Activated CD4-positive, alpha-beta T cell treated with anti-CD3 and anti-CD28 coated beads for 36 hours (primary cell): ENCODE measurements around the gene JAK1. TPM values are rescaled to one million over a fixed set of nuclear protein-coding genes. Genes with fewer than 3 reads are reported as not detected.

Source experiments
- ATAC-seq: fragments of 200-7000 bp; cut with Tn5 transposase; one replicate; pipeline ENCODE4 v1.10.0; 2021; ENCODE audit warnings: mild to moderate bottlenecking, moderate library complexity
- CTCF ChIA-PET: fragments of 350-600 bp; sonication (Branson Sonifier 250); formaldehyde crosslinking; loops from one replicate; lab custom pipeline; 2021; ENCODE audit warnings: antibody characterized with exemption; lab: Charles Lee
- POLR2A ChIA-PET: fragments of 350-600 bp; sonication (Branson Sonifier 250); formaldehyde crosslinking; loops from one replicate; lab custom pipeline; 2021; ENCODE audit warnings: antibody characterized with exemption, inconsistent platforms; lab: Charles Lee
- DNase-seq: peaks from one replicate; pipeline ENCODE4 v3.0.0-alpha.2; 2020
- H3K27ac Mint-ChIP-seq: one replicate; pipeline ENCODE4 v1.8.0; 2021; ENCODE audit warnings: mixed read lengths
- H3K27me3 Mint-ChIP-seq: one replicate; pipeline ENCODE4 v1.8.0; 2021; ENCODE audit warnings: mixed read lengths
- H3K36me3 Mint-ChIP-seq: one replicate; pipeline ENCODE4 v1.8.0; 2021; ENCODE audit warnings: low read depth, mixed read lengths
- H3K4me1 Mint-ChIP-seq: one replicate; pipeline ENCODE4 v1.8.0; 2021; ENCODE audit warnings: mixed read lengths
- H3K4me3 Mint-ChIP-seq: one replicate; pipeline ENCODE4 v1.8.0; 2021; ENCODE audit warnings: mild to moderate bottlenecking, moderate library complexity, mixed read lengths
- H3K9me3 Mint-ChIP-seq: one replicate; pipeline ENCODE4 v1.8.0; 2021; ENCODE audit warnings: low read depth, mixed read lengths
- intact Hi-C, 2 experiments: fragments of 100-400 bp; cut with DNase I in 1 of 2; cut with micrococcal nuclease in 1 of 2; formaldehyde crosslinking; loops; one replicate each; pipeline versions ENCODE4 v1.14.2 to v1.15.1; 2022 to 2024; cut with DNase I, micrococcal nuclease
- total RNA-seq, 2 experiments: library from RNA; stranded (reverse); gene quantifications; one replicate each; pipeline ENCODE4 v1.2.3, GENCODE V29; 2021

JAK1 gene
- total RNA-seq, 2 experiments from 2014 or later = 100 to 114 TPM

DNA sequence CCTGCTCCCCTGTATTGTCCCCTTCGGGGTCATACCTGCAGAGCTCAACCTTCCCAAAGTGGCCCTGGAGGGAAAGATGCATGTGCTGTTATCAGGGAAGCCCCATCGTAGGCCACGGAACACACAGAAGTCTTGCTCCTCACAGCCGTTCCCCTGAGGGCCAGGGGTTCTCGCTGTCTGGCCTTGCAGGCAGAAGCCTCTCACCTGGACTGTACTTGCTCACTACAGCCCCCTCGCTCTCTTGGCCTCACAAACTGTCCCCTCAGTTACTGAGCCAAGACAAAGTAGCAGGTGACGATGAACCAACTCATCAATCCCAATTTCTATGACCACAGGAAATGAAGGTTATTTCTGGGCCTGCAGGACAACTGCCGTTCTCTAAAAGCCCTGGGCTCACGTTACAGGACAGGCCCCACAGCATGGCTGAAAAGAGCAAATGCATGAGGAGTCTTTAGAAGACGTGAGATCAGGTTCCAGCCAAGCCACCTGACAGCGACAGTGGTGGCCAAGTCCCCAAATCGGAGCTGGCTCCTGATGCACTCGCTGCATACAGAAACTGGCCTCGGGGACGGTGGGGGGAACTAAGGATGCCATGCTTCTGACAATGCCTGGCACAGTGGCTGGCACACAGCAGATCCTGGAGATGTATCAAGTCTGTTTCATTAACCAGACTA lies 126.5 kb downstream of the JAK1 start:
- intact Hi-C loops = no loop called here
- CTCF ChIA-PET = interaction anchor here (0.8 kb wide), 1 partner anchor 14 kb away, joined by 3 read pairs; no protein-coding TSS in a partner anchor
- Mint-ChIP-seq H3K4me3 (no peak overlapping the region), H3K4me1 (peaks cover 4% of the 10 kb centered on the region), H3K36me3 (peaks cover 53% of the 10 kb centered on the region), H3K27ac (no peak overlapping the region), H3K9me3 (no peaks in the 10 kb centered on the region), H3K27me3 (no peaks in the 10 kb centered on the region)
- ATAC-seq (no peak), DNase-seq (no peak)
- POLR2A ChIA-PET = no interaction called here

GRCh38 chr1:64839261-64839660 lies 127.1 kb downstream of the JAK1 start:
- CTCF ChIA-PET = interaction anchor here (0.8 to 1.0 kb wide), 2 partner anchors 14 to 16 kb away, joined by 3 read pairs; no protein-coding TSS in a partner anchor
- Mint-ChIP-seq H3K4me3 (no peak overlapping the region), H3K4me1 (peaks cover 4% of the 10 kb centered on the region), H3K27me3 (no peaks in the 10 kb centered on the region), H3K27ac (no peak overlapping the region), H3K9me3 (no peaks in the 10 kb centered on the region), H3K36me3 (peaks cover 55% of the 10 kb centered on the region)
- DNase-seq (no peak), ATAC-seq (no peak)
- POLR2A ChIA-PET = no interaction called here
- intact Hi-C loops = no loop called here

GRCh38 chr1:64838486-64838885 lies 127.9 kb downstream of the JAK1 start:
- Mint-ChIP-seq H3K4me1 (peaks cover 4% of the 10 kb centered on the region), H3K9me3 (no peaks in the 10 kb centered on the region), H3K4me3 (no peak overlapping the region), H3K27ac (no peak overlapping the region), H3K36me3 (peaks cover 59% of the 10 kb centered on the region), H3K27me3 (no peaks in the 10 kb centered on the region)
- no peak for DNase-seq
- no peak for ATAC-seq
- intact Hi-C loops = no loop called here
- ChIA-PET CTCF (interaction anchor here (1.0 kb wide), 1 partner anchor 16 kb away, joined by 3 read pairs; no protein-coding TSS in a partner anchor), POLR2A (no interaction called here)

DNA sequence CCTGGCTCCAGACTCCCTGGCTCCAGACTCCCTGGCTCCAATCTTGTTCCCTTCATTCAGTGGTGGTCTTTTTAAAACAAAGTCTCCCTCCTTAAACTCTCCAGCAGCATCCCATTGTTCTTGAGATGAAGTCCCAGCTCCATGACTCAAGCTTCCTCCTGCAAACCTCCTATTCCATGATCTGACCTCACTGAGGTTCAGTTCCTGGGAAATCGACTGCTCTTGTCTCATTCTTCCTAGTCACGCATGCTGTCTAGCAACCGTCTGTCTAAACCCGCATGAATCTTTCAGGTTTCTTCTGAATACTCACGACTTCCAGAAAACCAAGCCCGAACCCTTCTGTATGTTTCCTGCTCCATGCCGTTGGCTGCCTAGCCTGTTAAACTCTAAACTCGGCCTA lies 129.5 kb downstream of the JAK1 start:
- no peaks in the 10 kb centered on the region for H3K27me3 Mint-ChIP-seq
- no peak overlapping the region for H3K4me3 Mint-ChIP-seq
- intact Hi-C loops = no loop called here
- DNase-seq = no peak
- no peaks in the 10 kb centered on the region for H3K9me3 Mint-ChIP-seq
- ChIA-PET CTCF (interaction anchor here (0.6 kb wide), 2 partner anchors 318 to 1017 kb away, joined by 3 read pairs; no protein-coding TSS in a partner anchor), POLR2A (no interaction called here)
- H3K36me3 Mint-ChIP-seq = peaks cover 61% of the 10 kb centered on the region
- peak overlapping the region; percentile 14 for H3K27ac Mint-ChIP-seq
- H3K4me1 Mint-ChIP-seq = peaks cover 2% of the 10 kb centered on the region
- ATAC-seq = no peak

DNA sequence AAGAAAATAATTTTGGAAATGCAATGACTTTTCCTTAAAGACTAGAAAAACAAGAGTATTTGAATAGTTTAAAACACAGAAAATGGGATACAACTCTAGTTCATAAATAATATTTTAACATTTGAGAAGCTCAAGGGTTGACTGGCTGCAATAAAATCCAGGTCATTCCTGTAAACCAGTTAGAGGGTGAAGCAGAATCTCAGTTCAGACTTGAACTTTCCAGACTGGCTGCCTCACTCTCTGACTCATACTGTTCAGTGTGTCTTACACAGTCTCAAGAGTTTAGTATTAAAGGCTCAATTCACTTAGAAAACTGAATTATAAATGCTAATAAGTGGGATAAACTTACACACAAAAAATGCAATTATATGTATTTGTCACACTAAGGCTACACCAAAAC lies 131.6 kb downstream of the JAK1 start:
- intact Hi-C loops = loop anchor here in 1 of 2 experiments (5.0 kb wide), 1 partner anchor 313 kb away; the partner anchor contains the start of gene AK4
- H3K27me3 Mint-ChIP-seq = no peaks in the 10 kb centered on the region
- ATAC-seq (peak; percentile 67), DNase-seq (no peak)
- H3K27ac Mint-ChIP-seq = no peak overlapping the region
- no peaks in the 10 kb centered on the region for H3K9me3 Mint-ChIP-seq
- POLR2A ChIA-PET = no interaction called here
- H3K4me3 Mint-ChIP-seq = no peak overlapping the region
- H3K4me1 Mint-ChIP-seq = peaks cover 9% of the 10 kb centered on the region
- CTCF ChIA-PET = no interaction called here
- peaks cover 52% of the 10 kb centered on the region for H3K36me3 Mint-ChIP-seq

DNA sequence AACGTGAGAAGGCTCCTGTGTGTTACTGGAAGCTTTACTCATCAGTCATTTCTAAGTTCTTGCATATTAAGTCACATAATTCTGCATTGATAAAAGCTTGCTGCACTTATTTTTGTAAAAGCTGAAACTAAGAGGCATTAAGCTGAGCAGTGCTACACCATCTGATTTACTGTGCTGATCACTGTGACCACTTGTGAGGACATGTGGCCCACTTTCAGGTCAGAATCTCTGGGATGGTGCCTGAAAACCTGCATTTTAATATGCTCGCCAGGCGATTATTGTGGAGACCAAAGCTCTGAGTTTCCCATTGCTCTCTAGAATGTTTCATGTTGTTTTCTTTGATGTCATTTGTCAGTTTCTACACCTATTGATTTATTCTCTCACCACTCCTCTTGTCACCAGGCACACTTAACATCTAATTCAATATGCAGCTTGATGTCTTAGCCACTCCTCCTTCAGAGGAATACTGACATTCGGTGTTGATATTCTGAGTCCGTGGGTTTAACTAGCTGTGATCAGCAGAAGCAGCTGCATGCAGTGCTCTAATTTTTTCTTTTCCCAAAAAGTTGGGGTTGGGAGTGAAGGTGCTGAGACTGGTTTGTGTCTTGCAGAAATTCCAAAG lies 136.2 kb downstream of the JAK1 start:
- no peak for ATAC-seq
- Mint-ChIP-seq H3K27me3 (no peaks in the 10 kb centered on the region), H3K4me1 (peaks cover 43% of the 10 kb centered on the region), H3K9me3 (no peaks in the 10 kb centered on the region), H3K4me3 (no peak overlapping the region), H3K36me3 (peaks cover 23% of the 10 kb centered on the region), H3K27ac (peak overlapping the region; percentile 9)
- CTCF ChIA-PET = interaction anchor here (0.6 to 1.8 kb wide), 4 partner anchors 147 to 484 kb away, joined by 3 to 5 read pairs (median 3); no protein-coding TSS in a partner anchor
- DNase-seq = no peak
- intact Hi-C loops = loop anchor here in 1 of 2 experiments (5.0 kb wide), 1 partner anchor 317 kb away; the partner anchor contains the start of gene AK4
- POLR2A ChIA-PET = interaction anchor here (0.6 kb wide), 1 partner anchor 38 kb away, joined by 5 read pairs; no protein-coding TSS in a partner anchor

GRCh38 chr1:64829411-64830029 lies 136.8 kb downstream of the JAK1 start:
- peak overlapping the region; percentile 80 for H3K27ac Mint-ChIP-seq
- peaks cover 20% of the 10 kb centered on the region for H3K36me3 Mint-ChIP-seq
- peaks cover 42% of the 10 kb centered on the region for H3K4me1 Mint-ChIP-seq
- ChIA-PET CTCF (interaction anchor here (0.6 to 1.8 kb wide), 5 partner anchors 85 to 246 kb away, joined by 3 to 5 read pairs (median 3); partner anchors contain the start of gene RAVER2), POLR2A (interaction anchor here (0.6 kb wide), 1 partner anchor 39 kb away, joined by 5 read pairs; no protein-coding TSS in a partner anchor)
- H3K9me3 Mint-ChIP-seq = no peaks in the 10 kb centered on the region
- intact Hi-C loops = loop anchor here (2.0 to 10.0 kb wide), 6 partner anchors 133 to 858 kb away; partner anchors contain the start of genes AK4 (in 1 of the 2) and CACHD1 (in 1 of the 2)
- DNase-seq (no peak), ATAC-seq (no peak)
- no peak overlapping the region for H3K4me3 Mint-ChIP-seq
- no peaks in the 10 kb centered on the region for H3K27me3 Mint-ChIP-seq

DNA sequence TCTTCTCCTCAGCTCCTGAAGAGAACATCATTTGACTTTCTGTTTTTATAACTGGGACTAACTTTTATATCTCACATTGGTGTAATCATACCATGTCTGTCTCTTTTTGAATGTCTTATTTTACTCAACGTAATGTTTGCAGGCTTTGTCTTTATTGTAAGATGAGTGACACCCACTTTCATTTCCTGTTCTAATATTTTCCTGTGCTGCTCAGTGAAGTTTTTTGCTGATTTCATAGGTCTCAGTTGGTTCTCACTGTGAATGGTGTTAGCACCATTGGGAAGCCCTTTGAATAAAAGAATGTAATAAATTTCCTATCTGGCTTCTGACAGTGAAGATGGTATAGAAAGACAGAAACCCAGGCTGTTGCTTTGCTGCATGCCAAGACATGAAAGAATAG lies 137.5 kb downstream of the JAK1 start:
- Mint-ChIP-seq H3K27me3 (no peaks in the 10 kb centered on the region), H3K36me3 (peaks cover 13% of the 10 kb centered on the region), H3K4me1 (peaks cover 46% of the 10 kb centered on the region), H3K27ac (peak overlapping the region; percentile 80), H3K9me3 (no peaks in the 10 kb centered on the region), H3K4me3 (no peak overlapping the region)
- intact Hi-C loops = loop anchor here (2.0 to 10.0 kb wide), 5 partner anchors 133 to 858 kb away; partner anchors contain the start of gene CACHD1 (in 1 of the 2)
- POLR2A ChIA-PET = no interaction called here
- ATAC-seq (peak; percentile 50), DNase-seq (no peak)
- CTCF ChIA-PET = interaction anchor here (0.7 to 1.8 kb wide), 3 partner anchors 84 to 247 kb away, joined by 3 to 5 read pairs (median 3); partner anchors contain the start of gene RAVER2

- Mint-ChIP-seq H3K4me3 (no peak overlapping the region), H3K9me3 (no peaks in the 10 kb centered on the region), H3K4me1 (peaks cover 46% of the 10 kb centered on the region), H3K27ac (peak overlapping the region; percentile 84), H3K27me3 (no peaks in the 10 kb centered on the region), H3K36me3 (no peaks in the 10 kb centered on the region)
- no peak for DNase-seq
- ChIA-PET CTCF (interaction anchor here (0.7 to 1.4 kb wide), 4 partner anchors 244 to 557 kb away, joined by 3 to 4 read pairs (median 4); no protein-coding TSS in a partner anchor), POLR2A (interaction anchor here (0.6 kb wide), 1 partner anchor 202 kb away, joined by 3 read pairs; no protein-coding TSS in a partner anchor)
- peak; percentile 88 for ATAC-seq
- intact Hi-C loops = loop anchor here (5.0 to 10.0 kb wide), 4 partner anchors 135 to 860 kb away; partner anchors contain the start of gene CACHD1 (in 1 of the 2)
Observed at GRCh38 chr1:64826991-64827390, 139.4 kb downstream of the JAK1 start.

DNA sequence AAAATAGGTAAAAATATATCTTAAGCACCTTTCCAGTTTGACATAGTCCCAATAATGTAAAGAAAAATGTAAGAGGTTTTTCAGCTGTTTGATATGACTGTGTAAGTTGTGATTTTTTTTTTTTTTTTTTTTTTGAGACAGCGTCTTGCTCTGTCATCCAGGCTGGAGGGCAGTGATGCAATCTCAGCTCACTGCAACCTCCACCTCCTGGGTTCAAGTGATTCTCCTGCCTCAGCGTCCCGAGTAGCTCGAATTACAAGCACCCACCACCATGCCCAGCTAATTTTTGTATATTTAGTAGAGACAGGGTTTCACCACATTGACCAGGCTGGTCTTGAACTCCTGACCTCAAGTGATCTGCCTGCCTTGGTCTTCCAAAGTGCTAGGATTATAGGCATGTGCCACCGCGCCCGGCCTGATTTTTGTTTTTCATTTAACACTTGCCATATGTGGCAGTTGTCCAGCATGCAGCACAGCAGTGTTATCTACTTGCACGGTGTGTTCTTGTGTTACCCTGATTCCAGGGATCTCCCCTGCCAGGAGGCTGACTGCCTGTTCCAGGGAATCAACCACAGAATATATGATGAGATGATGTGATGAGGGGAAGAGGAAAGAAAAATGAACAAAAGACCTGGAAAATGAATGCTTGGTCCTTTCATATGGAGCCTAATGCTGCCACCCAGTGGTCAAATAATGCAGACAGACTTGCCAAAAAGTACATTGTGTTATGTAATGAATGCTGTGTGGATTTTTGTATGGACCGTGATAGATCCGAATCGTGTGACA lies 142.5 kb downstream of the JAK1 start:
- Mint-ChIP-seq H3K27me3 (no peaks in the 10 kb centered on the region), H3K36me3 (no peaks in the 10 kb centered on the region), H3K9me3 (no peaks in the 10 kb centered on the region), H3K4me1 (peaks cover 31% of the 10 kb centered on the region), H3K4me3 (no peak overlapping the region), H3K27ac (peak overlapping the region; percentile 27)
- DNase-seq = peak; percentile 74
- POLR2A ChIA-PET = interaction anchor here (0.6 kb wide), 1 partner anchor 661 kb away, joined by 4 read pairs; no protein-coding TSS in a partner anchor
- CTCF ChIA-PET = interaction anchor here (0.6 to 1.8 kb wide), 24 partner anchors 16 to 560 kb away, joined by 3 to 11 read pairs (median 3); no protein-coding TSS in a partner anchor
- intact Hi-C loops = loop anchor here (1.0 to 10.0 kb wide), 4 partner anchors 80 to 555 kb away; partner anchors contain the start of gene CACHD1 (in 1 of the 2)
- no peak for ATAC-seq
